Measurements from ENCODE around the gene CPTP. TPM values are rescaled to one million over a fixed set of nuclear protein-coding genes. Genes with fewer than 3 reads are reported as not detected.

CPTP gene
- total RNA-seq, 1 experiment from 2014 or later, result 14.0 TPM

DNA sequence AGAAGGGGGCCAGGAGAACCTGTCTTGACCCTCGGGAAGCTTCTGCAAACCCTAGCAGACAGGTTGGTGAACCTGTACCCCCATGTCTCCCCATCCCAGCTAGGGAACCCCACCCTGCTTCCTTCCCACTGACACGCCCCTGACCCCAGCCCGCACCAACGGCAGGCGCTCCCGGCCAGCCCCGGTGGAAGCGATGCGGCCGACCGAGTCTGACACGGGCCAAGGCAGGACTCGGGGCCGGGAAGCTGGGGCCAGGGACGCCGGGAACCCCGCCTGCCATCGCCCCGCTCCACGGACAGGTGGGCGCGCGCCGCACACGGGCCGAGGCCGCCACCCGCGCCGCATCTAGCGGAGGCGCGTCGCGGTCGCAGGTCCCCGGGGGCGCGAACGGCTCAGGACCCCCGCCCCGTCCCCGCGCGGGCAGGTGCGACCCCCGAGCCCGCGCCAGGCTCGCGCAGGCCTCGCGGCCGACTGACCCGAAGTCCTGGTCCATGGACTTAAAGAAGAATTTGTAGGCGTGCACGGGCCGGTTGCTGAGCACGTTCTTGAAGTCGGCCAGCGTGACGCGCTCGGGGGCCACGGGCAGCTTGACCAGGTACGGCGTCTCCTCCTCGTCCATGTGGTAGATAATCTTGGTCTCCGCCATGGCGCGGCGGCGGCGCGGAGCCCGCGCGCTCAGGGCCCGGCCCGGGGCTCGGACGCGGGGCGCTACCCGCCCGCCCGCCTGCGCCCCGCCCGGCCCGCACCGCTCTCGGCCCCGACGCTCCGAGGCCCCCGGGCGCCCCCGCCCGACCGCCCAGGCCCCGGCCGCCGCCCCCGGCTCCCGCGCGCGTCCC, 24.0 kb downstream of the CPTP start:
- Histone ChIP-seq H2BK5ac (ENCODE audit: insufficient read length, low read length) (no peak overlapping the region), H3K9me3 (ENCODE audit: control insufficient read depth, low read depth, low read length) (no peaks in the 10 kb centered on the region), H3K79me1 (ENCODE audit: insufficient read depth, low read depth, low read length, poor library complexity, severe bottlenecking) (peaks cover 13% of the 10 kb centered on the region), H2BK120ac (ENCODE audit: low read depth, low read length, poor library complexity, severe bottlenecking) (no peak overlapping the region), H2BK20ac (ENCODE audit: low read depth, low read length, poor library complexity, severe bottlenecking) (no peak overlapping the region), H3K4ac (ENCODE audit: low read depth, low read length) (no peak overlapping the region), H2AFZ (ENCODE audit: low read length) (no peak overlapping the region), H3K4me2 (ENCODE audit: insufficient read depth, insufficient read length, low read length) (peak overlapping the region; percentile 90), H4K20me1 (ENCODE audit: control insufficient read depth, insufficient read depth, insufficient read length) (peaks cover 3% of the 10 kb centered on the region), H4K8ac (replicated peaks; ENCODE audit: insufficient read length, low read depth, low read length) (no peak overlapping the region), H2BK12ac (ENCODE audit: insufficient read length, low read depth, low read length) (no peak overlapping the region), H3K14ac (ENCODE audit: insufficient read depth, low read length) (no peak overlapping the region; the same call in 1 of the 2 replicates), H3K9ac (ENCODE audit: extremely low read depth, insufficient read length, low read length) (peak overlapping the region; percentile 3), H3K23ac (ENCODE audit: insufficient read length, low read depth, low read length) (no peak overlapping the region), H2AK5ac (ENCODE audit: insufficient read length, low read length) (no peak overlapping the region), H3K79me2 (ENCODE audit: insufficient read depth, low read length) (peaks cover 3% of the 10 kb centered on the region; the same call in 1 of the 2 replicates), H4K91ac (ENCODE audit: insufficient read length, low read depth, low read length) (no peak overlapping the region), H3K27ac (ENCODE audit: insufficient read length, low read depth, low read length) (no peak overlapping the region), H2BK15ac (ENCODE audit: low read depth, low read length) (no peak overlapping the region), H4K5ac (ENCODE audit: insufficient read length, low read depth, low read length) (no peak overlapping the region), H3K18ac (ENCODE audit: insufficient read length, low read depth, low read length) (no peak overlapping the region), H3T11ph (ENCODE audit: low read length) (no peak overlapping the region), H3K27me3 (ENCODE audit: insufficient read depth, low read length) (no peaks in the 10 kb centered on the region), H3K4me1 (ENCODE audit: insufficient read depth, low read length) (no peaks in the 10 kb centered on the region; the same call in 1 of the 2 replicates), H3K56ac (ENCODE audit: insufficient read length, low read depth, low read length) (no peak overlapping the region), H3K23me2 (ENCODE audit: insufficient read length, low read depth, low read length, poor library complexity, severe bottlenecking) (peaks cover 9% of the 10 kb centered on the region)
- WGBS (ENCODE audit: extremely low coverage, insufficient read length, low lambda C conversion rate), result no CpG with 5 or more reads among the region's 109 CpGs
- no peaks in the 10 kb centered on the region for H3K9me3 Mint-ChIP-seq
- peaks cover 13% of the 10 kb centered on the region for H3K27me3 Mint-ChIP-seq (ENCODE audit: low read depth)
- no peak overlapping the region for H3K27ac Mint-ChIP-seq
- TF ChIP-seq, protein P1, sequence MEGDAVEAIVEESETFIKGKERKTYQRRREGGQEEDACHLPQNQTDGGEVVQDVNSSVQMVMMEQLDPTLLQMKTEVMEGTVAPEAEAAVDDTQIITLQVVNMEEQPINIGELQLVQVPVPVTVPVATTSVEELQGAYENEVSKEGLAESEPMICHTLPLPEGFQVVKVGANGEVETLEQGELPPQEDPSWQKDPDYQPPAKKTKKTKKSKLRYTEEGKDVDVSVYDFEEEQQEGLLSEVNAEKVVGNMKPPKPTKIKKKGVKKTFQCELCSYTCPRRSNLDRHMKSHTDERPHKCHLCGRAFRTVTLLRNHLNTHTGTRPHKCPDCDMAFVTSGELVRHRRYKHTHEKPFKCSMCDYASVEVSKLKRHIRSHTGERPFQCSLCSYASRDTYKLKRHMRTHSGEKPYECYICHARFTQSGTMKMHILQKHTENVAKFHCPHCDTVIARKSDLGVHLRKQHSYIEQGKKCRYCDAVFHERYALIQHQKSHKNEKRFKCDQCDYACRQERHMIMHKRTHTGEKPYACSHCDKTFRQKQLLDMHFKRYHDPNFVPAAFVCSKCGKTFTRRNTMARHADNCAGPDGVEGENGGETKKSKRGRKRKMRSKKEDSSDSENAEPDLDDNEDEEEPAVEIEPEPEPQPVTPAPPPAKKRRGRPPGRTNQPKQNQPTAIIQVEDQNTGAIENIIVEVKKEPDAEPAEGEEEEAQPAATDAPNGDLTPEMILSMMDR (conservative IDR thresholded peaks at IDR 0.05), result no peak
- peaks cover 20 to 36% of the 10 kb centered on the region in 2 experiments for H3K4me1 Mint-ChIP-seq
- DNase-seq, result no peak
- H3K4me3 Mint-ChIP-seq, result peak overlapping the region; percentile 72 to 84
- H3K36me3 Mint-ChIP-seq (ENCODE audit: insufficient read depth in 1 of 3, low read depth in 3 of 3), result peaks cover 0 to 8% (median 2%) of the 10 kb centered on the region in 3 experiments; a peak in 1 of 7 replicates
